Upper lobe of right lung (tissue), 1 donor: ENCODE results near the gene WDR5. TPM values are rescaled to one million over a fixed set of nuclear protein-coding genes. Genes with fewer than 3 reads are reported as not detected.

Source experiments
- ATAC-seq: fragments of 200-7000 bp; cut with Tn5 transposase; one replicate; pipeline ENCODE4 v1.9.1; 2020; ENCODE audit warnings: mild to moderate bottlenecking, moderate library complexity
- DNase-seq: peaks from one replicate; pipeline ENCODE4 v3.0.0-alpha.2; 2020
- H3K27ac ChIP-seq: fragments of 200-600 bp; one replicate; pipeline ENCODE4 v1.8.0; 2022
- H3K27me3 ChIP-seq: fragments of 200-600 bp; one replicate; pipeline ENCODE4 v1.8.0; 2022; ENCODE audit warnings: mild to moderate bottlenecking
- H3K36me3 ChIP-seq: fragments of 200-600 bp; one replicate; pipeline ENCODE4 v1.8.0; 2022
- H3K4me1 ChIP-seq: fragments of 200-600 bp; one replicate; pipeline ENCODE4 v1.8.0; 2022
- H3K4me3 ChIP-seq: fragments of 200-600 bp; one replicate; pipeline ENCODE4 v1.8.0; 2022; ENCODE audit warnings: mild to moderate bottlenecking
- H3K9me3 ChIP-seq: fragments of 200-600 bp; one replicate; pipeline ENCODE4 v1.8.0; 2022
- CTCF ChIP-seq: fragments of 200-600 bp; IDR thresholded peaks from one replicate; pipeline ENCODE4 v1.8.0; 2022; ENCODE audit warnings: antibody characterized with exemption
- intact Hi-C: fragments of 100-400 bp; cut with DNase I; formaldehyde crosslinking; loops from one replicate; pipeline ENCODE4 v1.11.0; 2022
- total RNA-seq: library from RNA; stranded (reverse); fragmentation: NEBNext Ultra II Directional; extraction: Animal tissue kit (Norgen Biotek cat#: 25700); gene quantifications from one replicate; pipeline ENCODE4 v1.2.1, GENCODE V29; 2021
- donor health status: DM: no; HTN: yes; CAD: no; lungs with severe emphysema.

Gene WDR5
- total RNA-seq, 1 donor from 2014 or later, result 26.6 TPM

GRCh38 chr9:134130503-134131375 is 5.1 kb upstream of the WDR5 start:
- ATAC-seq, result peak; percentile 88
- DNase-seq, result peak; percentile 95
- intact Hi-C loops, result no loop called here
- no peak for TF ChIP-seq CTCF
- Histone ChIP-seq H3K36me3 (no peaks in the 10 kb centered on the region), H3K27me3 (no peaks in the 10 kb centered on the region), H3K4me1 (peaks cover 9% of the 10 kb centered on the region), H3K27ac (peak overlapping the region; percentile 76), H3K9me3 (no peaks in the 10 kb centered on the region), H3K4me3 (peak overlapping the region; percentile 21)

GRCh38 chr9:134131471-134132207 is 4.2 kb upstream of the WDR5 start:
- DNase-seq, result no peak
- intact Hi-C loops, result no loop called here
- ATAC-seq, result no peak

GRCh38 chr9:134132208-134132870 is 3.5 kb upstream of the WDR5 start:
- no peaks in the 10 kb centered on the region for H3K27me3 ChIP-seq
- ATAC-seq (no peak), DNase-seq (no peak)
- no peak overlapping the region for H3K4me3 ChIP-seq
- peaks cover 16% of the 10 kb centered on the region for H3K4me1 ChIP-seq
- H3K9me3 ChIP-seq, result no peaks in the 10 kb centered on the region
- intact Hi-C loops, result no loop called here
- H3K36me3 ChIP-seq, result no peaks in the 10 kb centered on the region
- peak overlapping the region; percentile 76 for H3K27ac ChIP-seq
- TF ChIP-seq CTCF, result no peak

More at GRCh38 chr9:134131471-134132207, 4.2 kb upstream of the WDR5 start:
- no peaks in the 10 kb centered on the region for H3K36me3 ChIP-seq
- no peak for TF ChIP-seq CTCF
- no peaks in the 10 kb centered on the region for H3K9me3 ChIP-seq
- peaks cover 9% of the 10 kb centered on the region for H3K4me1 ChIP-seq
- peak overlapping the region; percentile 76 for H3K27ac ChIP-seq
- no peak overlapping the region for H3K4me3 ChIP-seq
- no peaks in the 10 kb centered on the region for H3K27me3 ChIP-seq

GRCh38 chr9:134134949-134135342 is 936 bp upstream of the WDR5 start:
- TF ChIP-seq CTCF, result no peak
- ATAC-seq (no peak), DNase-seq (no peak)
- H3K9me3 ChIP-seq, result no peaks in the 10 kb centered on the region
- peaks cover 2% of the 10 kb centered on the region for H3K36me3 ChIP-seq
- H3K27me3 ChIP-seq, result no peaks in the 10 kb centered on the region
- peaks cover 34% of the 10 kb centered on the region for H3K4me1 ChIP-seq
- intact Hi-C loops, result no loop called here
- peak overlapping the region; percentile 100 for H3K4me3 ChIP-seq
- peak overlapping the region; percentile 93 for H3K27ac ChIP-seq

- H3K4me3 ChIP-seq, result peak overlapping the region; percentile 82
These were observed 475 bp downstream of the WDR5 start for GRCh38 chr9:134136118-134136995.

More at GRCh38 chr9:134136118-134136995, 475 bp downstream of the WDR5 start:
- DNase-seq (peak; percentile 76), ATAC-seq (no peak)
- intact Hi-C loops, result no loop called here
- Histone ChIP-seq H3K27ac (peak overlapping the region; percentile 55), H3K9me3 (no peaks in the 10 kb centered on the region), H3K4me1 (peaks cover 34% of the 10 kb centered on the region), H3K27me3 (no peaks in the 10 kb centered on the region), H3K36me3 (peaks cover 14% of the 10 kb centered on the region)
- no peak for TF ChIP-seq CTCF
